Astrocyte of the spinal cord (primary cell): ENCODE measurements around the gene BCAS4.

ENCODE experiments used
- DNase-seq: peaks from one replicate; pipeline ENCODE4 v3.0.0; 2011; ENCODE audit warnings: low read depth, low spot score
- H3K4me3 ChIP-seq: 2 replicates; pipeline ENCODE4 v1.5.1; 2011; ENCODE audit warnings: low read depth, mild to moderate bottlenecking, low read length, moderate library complexity
- CTCF ChIP-seq: IDR thresholded peaks from 2 replicates; pipeline ENCODE4 v1.5.1; 2012; ENCODE audit warnings: low read depth, mild to moderate bottlenecking, low read length, inconsistent platforms
- in situ Hi-C: cut with HindIII; loops from 2 replicates; pipeline ENCODE4 v1.10.0; 2017; ENCODE audit warnings: low sequenced_read_pairs

The BCAS4 gene

GRCh38 chr20:50855498-50856474, 60.9 kb downstream of the BCAS4 start:
- DNase-seq, result peak; percentile 19
- no peak for TF ChIP-seq CTCF
- H3K4me3 ChIP-seq, result no peak overlapping the region
- in situ Hi-C loops, result no loop called here

GRCh38 chr20:50856475-50857041, 61.7 kb downstream of the BCAS4 start:
- in situ Hi-C loops, result no loop called here
- TF ChIP-seq CTCF, result no peak
- DNase-seq, result no peak
- no peak overlapping the region for H3K4me3 ChIP-seq

GRCh38 chr20:50857348-50857747, 62.5 kb downstream of the BCAS4 start:
- DNase-seq, result no peak
- TF ChIP-seq CTCF, result no peak
- in situ Hi-C loops, result no loop called here

GRCh38 chr20:50858525-50858924, 63.7 kb downstream of the BCAS4 start:
- in situ Hi-C loops, result no loop called here
- TF ChIP-seq CTCF, result no peak
- DNase-seq, result no peak
- no peak overlapping the region for H3K4me3 ChIP-seq

More at GRCh38 chr20:50857348-50857747, 62.5 kb downstream of the BCAS4 start:
- H3K4me3 ChIP-seq, result no peak overlapping the region

GRCh38 chr20:50859161-50859560, 64.3 kb downstream of the BCAS4 start:
- no peak for TF ChIP-seq CTCF
- DNase-seq, result no peak
- H3K4me3 ChIP-seq, result no peak overlapping the region
- in situ Hi-C loops, result no loop called here

GRCh38 chr20:50861012-50861411, 66.2 kb downstream of the BCAS4 start:
- no peak overlapping the region for H3K4me3 ChIP-seq
- DNase-seq, result no peak
- no peak for TF ChIP-seq CTCF
- in situ Hi-C loops, result no loop called here
